UCSD-AML1 (cell line): ENCODE data around the gene ADAMTS17.

ENCODE experiments used
- DNase-seq: peaks from one replicate; lab custom pipeline; 2025; ENCODE audit not compliant: unreplicated experiment; lab: John Stamatoyannopoulos, UW

Gene ADAMTS17

GRCh38 chr15:100310041-100310405, 31.8 kb downstream of the ADAMTS17 start:
- no peak for DNase-seq

- DNase-seq: no peak
Observed at GRCh38 chr15:100309109-100310040, 32.4 kb downstream of the ADAMTS17 start.

- no peak for DNase-seq
Observed at GRCh38 chr15:100308608-100309007, 33.2 kb downstream of the ADAMTS17 start.

GRCh38 chr15:100308213-100308600, 33.6 kb downstream of the ADAMTS17 start:
- no peak for DNase-seq

GRCh38 chr15:100307241-100308212, 34.2 kb downstream of the ADAMTS17 start:
- no peak for DNase-seq

- DNase-seq: no peak
Observed at GRCh38 chr15:100306098-100306497, 35.7 kb downstream of the ADAMTS17 start.

GRCh38 chr15:100301910-100302431, 39.8 kb downstream of the ADAMTS17 start:
- DNase-seq: no peak

GRCh38 chr15:100298257-100298656, 43.5 kb downstream of the ADAMTS17 start:
- DNase-seq: no peak

- DNase-seq: no peak
Observed at GRCh38 chr15:100297812-100298211, 44.0 kb downstream of the ADAMTS17 start.

GRCh38 chr15:100295939-100296565, 45.7 kb downstream of the ADAMTS17 start:
- DNase-seq: no peak

GRCh38 chr15:100292010-100292409, 49.8 kb downstream of the ADAMTS17 start:
- DNase-seq: no peak

GRCh38 chr15:100291106-100291505, 50.7 kb downstream of the ADAMTS17 start:
- DNase-seq: no peak

GRCh38 chr15:100285641-100286295, 56.0 kb downstream of the ADAMTS17 start:
- DNase-seq: no peak

- no peak for DNase-seq
Observed at GRCh38 chr15:100284701-100285100, 57.1 kb downstream of the ADAMTS17 start.

GRCh38 chr15:100284191-100284590, 57.6 kb downstream of the ADAMTS17 start:
- no peak for DNase-seq

- no peak for DNase-seq
Observed at GRCh38 chr15:100281096-100281917, 60.5 kb downstream of the ADAMTS17 start.

- DNase-seq: no peak
Observed at GRCh38 chr15:100279849-100280248, 61.9 kb downstream of the ADAMTS17 start.

GRCh38 chr15:100279446-100279845, 62.3 kb downstream of the ADAMTS17 start:
- DNase-seq: no peak

GRCh38 chr15:100278596-100279380, 63.0 kb downstream of the ADAMTS17 start:
- DNase-seq: no peak
